ENCODE measurements around the gene CD40.

DNA sequence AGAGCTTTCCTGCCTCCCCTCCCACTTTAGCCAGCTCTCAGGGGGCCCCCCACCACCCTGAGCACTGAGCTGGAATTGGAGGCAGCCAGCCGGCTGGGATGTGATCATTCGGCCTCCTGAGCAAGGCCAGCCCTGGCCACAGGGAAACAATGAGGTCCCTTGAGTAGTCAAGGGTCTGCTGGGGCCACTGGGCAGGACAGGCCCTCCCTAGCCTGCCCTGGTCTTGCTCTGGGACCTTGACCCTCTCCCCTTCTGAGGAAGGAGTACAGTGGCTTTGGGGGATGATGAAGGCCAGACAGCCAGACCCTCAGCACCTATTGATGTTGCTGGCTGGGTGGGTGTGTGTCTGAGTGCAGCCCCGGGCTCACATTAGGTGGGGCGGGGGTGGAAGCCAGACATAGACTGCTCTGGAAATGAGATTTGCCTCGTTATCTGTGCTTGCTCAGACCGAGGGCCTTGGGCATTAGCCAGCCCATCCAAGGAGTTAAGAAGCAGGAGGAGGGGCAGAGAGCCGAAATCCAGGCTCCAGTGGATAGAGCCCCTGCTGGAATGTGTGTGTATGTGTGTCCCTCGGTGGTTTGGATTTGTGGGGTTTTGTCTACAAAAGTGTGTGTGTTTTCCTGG lies 21.3 kb downstream of the CD40 start:
- TF ChIP-seq, protein P1, sequence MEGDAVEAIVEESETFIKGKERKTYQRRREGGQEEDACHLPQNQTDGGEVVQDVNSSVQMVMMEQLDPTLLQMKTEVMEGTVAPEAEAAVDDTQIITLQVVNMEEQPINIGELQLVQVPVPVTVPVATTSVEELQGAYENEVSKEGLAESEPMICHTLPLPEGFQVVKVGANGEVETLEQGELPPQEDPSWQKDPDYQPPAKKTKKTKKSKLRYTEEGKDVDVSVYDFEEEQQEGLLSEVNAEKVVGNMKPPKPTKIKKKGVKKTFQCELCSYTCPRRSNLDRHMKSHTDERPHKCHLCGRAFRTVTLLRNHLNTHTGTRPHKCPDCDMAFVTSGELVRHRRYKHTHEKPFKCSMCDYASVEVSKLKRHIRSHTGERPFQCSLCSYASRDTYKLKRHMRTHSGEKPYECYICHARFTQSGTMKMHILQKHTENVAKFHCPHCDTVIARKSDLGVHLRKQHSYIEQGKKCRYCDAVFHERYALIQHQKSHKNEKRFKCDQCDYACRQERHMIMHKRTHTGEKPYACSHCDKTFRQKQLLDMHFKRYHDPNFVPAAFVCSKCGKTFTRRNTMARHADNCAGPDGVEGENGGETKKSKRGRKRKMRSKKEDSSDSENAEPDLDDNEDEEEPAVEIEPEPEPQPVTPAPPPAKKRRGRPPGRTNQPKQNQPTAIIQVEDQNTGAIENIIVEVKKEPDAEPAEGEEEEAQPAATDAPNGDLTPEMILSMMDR (IDR thresholded peaks at IDR 0.05): no peak
- no peak for TF ChIP-seq ZFX (IDR thresholded peaks at IDR 0.05; ENCODE audit: borderline replicate concordance)
